GM18505 (cell line): ENCODE measurements around the gene MRPL40.

Experiments
- ATAC-seq: cut with Tn5 transposase; IDR thresholded peaks from one replicate; pipeline ENCODE4 v1.9.1; 2021; ENCODE audit not compliant: unreplicated experiment
- POLR2A ChIP-seq: IDR thresholded peaks from 4 replicates; pipeline ENCODE4 v1.6.1; 2011; ENCODE audit warnings: borderline replicate concordance; ENCODE audit not compliant: insufficient read depth, insufficient read length; ENCODE audit errors: extremely low read depth

Gene MRPL40

DNA sequence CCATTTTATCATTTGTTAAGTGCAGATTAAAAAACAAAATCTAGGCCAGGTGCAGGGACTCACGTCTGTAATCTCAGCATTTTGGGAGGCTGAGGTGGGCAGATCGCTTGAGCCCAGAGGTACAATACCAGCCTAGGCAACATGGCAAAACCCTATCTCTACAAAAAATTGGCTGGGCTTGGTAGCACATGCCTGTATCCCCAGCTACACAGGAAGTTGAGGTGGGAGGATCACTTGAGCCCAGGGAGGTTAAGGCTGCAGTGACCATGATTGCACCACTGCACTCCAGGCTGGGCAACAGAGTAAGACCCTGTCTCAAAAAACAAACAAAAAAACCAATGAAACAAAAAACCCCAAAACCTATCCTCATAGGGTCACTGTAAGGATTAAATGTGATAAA lies 33.7 kb upstream of the MRPL40 start:
- TF ChIP-seq POLR2A, result no peak
- ATAC-seq, result no peak

DNA sequence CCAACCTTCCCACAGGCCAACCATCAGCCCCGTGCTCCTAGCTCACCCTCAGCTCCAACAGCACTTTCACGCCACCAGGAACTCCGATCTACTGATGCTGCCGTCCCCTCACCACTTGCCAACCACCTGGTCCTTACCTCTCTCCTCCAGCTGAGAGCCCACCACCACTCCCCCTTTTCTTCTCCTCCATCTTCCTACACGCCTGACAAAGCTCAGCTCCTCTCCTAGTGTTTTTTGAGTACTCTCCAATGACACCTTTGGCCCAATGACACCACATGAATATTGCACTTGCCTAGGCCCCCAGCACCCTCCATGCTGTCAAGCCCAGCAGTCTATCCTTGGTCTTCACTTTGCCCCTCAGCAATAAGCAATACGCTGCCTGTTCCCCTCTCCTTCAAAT lies 31.5 kb upstream of the MRPL40 start:
- TF ChIP-seq POLR2A, result no peak
- ATAC-seq, result no peak

- no peak for ATAC-seq
- no peak for TF ChIP-seq POLR2A
Measured at GRCh38 chr22:19401483-19401882, 30.9 kb upstream of the MRPL40 start.

DNA sequence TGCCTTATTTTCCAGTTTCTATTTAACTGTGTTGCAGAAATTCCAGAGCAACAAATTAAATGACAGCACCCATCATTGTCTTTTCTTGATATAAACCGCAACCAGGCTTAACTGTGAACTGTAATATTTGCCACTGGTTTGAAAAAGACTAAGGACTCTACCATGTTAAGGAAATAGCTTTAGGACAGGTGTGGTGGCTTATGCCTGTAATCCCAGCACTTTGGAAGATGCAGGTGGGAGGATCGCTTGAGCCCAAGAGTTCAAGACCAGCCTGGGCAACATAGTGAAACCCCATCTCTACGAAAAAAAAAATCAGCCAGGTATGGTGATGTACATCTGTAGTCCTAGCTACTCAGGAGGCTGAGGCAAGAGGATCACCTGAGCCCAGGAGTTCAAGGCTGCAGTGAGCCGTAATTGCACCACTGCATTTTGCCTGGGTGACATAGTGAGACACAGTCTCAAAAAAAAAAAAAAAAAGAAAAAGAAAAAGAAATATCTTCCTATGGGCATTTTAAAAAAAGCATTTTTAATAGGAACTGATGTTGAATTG lies 29.6 kb upstream of the MRPL40 start:
- no peak for TF ChIP-seq POLR2A
- ATAC-seq, result no peak

GRCh38 chr22:19404676-19405075 lies 27.7 kb upstream of the MRPL40 start:
- TF ChIP-seq POLR2A, result no peak
- no peak for ATAC-seq

DNA sequence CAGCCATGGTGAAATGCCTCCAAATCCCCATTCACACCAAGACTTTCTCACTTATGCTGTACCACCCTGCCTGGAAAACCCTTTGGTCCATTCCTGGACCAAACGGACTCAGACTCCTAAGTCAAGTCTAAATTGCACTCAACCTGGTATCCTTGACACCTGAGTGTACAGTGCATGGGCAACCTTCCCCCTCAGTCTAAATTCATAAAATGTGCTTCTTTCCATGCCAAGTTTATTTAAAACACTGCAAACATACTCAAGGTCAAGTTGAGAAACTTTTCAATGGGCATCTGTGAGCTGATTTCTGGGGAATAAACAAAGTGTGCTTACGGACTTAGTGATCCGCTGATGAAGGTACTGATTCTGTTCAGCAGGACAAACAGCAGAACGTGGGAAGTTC lies 27.2 kb upstream of the MRPL40 start:
- no peak for ATAC-seq
- TF ChIP-seq POLR2A, result no peak

DNA sequence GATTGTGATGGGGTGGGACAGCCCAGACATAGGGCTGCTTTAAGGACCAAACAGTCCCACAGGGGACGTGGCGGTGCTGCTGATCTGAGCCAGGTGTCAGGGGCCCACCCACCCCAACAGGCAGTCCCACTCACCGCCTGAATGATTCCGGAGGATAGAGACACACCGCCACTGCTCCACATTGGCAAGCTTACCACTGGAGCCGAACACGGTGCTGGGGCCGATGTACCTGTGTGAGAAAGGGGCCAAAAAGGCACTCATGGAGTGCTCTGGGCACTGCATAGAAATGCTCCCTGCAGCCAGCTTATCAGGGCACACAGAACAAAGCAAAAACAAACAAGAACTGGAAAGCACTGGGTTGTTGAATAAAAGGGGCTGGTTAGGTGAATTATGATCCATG lies 26.7 kb upstream of the MRPL40 start:
- ATAC-seq, result no peak
- TF ChIP-seq POLR2A, result no peak

GRCh38 chr22:19406281-19406811 lies 26.0 kb upstream of the MRPL40 start:
- no peak for ATAC-seq
- TF ChIP-seq POLR2A, result no peak

DNA sequence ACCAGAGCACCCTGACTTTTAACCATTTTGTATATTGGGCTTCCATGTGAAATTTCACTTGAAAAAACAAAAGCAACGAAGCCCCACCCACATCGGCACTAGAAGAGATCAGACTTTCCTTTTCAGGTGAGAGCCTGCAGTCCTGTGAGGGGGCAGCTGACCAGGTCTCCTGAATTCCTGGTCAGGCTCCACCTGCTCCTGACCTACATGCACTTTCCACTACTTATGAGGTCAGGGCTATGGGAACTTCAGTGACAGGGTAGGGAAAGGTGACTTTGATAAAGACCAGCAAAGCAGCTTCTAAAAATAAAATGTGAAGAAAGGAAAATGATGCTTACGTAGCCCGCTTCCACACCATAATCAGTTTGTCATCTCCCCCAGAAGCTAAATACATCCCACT lies 25.5 kb upstream of the MRPL40 start:
- no peak for ATAC-seq
- no peak for TF ChIP-seq POLR2A

DNA sequence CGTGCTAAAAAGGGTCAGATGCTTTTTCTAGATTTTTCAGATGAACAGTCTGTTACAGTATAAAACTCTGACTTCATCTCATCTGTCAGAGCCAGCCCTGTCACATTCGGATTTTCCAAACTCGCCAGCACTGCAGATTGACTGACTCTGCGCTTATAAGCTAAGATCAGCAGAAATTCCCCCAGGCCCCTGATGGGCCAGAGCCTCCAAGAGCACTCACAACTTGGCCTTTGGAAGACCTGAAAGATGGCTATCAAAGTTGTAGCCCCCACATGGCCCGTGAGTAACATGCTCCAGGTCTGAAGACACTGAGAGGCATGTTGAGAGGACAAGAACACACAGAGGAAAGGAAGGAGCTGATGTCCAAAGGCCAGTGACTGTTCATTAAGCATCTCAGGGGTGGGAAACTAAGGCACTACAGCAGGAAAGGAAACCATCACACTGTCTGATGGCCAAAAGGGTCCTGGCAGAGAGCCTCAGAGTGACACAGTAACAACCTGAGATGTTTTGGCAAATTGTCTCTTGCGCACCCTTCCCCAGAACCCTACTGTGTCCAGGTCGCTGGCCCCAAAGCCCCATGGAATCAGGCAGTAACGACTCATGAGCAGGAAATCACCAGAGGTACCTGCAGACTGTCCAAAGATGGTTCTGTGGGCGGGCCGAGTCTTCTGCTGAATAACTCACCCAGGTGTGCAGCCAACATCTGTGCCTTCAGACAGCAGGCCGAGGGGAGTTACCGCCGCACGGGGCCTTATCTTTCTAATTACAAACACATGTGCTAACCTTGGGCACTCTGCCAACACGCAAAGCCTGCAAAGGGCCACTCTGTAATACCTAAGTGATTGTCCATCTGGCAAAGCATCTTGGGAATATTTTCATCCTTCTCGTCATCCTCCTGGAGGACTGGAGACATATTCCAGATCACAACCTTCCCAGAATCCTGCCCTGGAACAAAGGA lies 24.4 kb upstream of the MRPL40 start:
- no peak for ATAC-seq
- TF ChIP-seq POLR2A, result no peak

GRCh38 chr22:19410941-19411689 lies 21.2 kb upstream of the MRPL40 start:
- no peak for TF ChIP-seq POLR2A
- ATAC-seq, result no peak

GRCh38 chr22:19411690-19412045 lies 20.7 kb upstream of the MRPL40 start:
- TF ChIP-seq POLR2A, result no peak
- no peak for ATAC-seq

DNA sequence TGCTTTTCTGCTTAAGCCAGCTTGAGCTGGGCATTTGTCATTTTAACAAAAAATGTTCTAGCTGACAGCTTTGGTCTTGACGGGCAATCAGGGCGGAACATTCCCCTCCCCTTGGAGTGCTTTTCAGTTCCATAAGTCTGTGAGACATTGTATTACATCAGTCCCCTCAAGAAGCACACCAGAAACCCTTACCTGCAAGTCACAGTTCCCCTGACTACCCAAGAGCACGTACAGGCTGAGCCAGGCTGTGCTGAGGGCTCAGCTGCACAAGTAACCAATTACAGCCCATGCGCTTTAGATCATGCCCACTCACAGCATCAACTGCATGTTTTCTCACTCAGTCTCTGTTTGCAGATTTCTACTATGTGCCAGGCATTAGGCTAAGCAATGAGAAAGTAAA lies 19.9 kb upstream of the MRPL40 start:
- ATAC-seq, result no peak
- no peak for TF ChIP-seq POLR2A
